ENCODE measurements around the gene VPS39.

- no peak for TF ChIP-seq POLR2A (IDR thresholded peaks at IDR 0.05; ENCODE audit: low read length)
- TF ChIP-seq, protein P1, sequence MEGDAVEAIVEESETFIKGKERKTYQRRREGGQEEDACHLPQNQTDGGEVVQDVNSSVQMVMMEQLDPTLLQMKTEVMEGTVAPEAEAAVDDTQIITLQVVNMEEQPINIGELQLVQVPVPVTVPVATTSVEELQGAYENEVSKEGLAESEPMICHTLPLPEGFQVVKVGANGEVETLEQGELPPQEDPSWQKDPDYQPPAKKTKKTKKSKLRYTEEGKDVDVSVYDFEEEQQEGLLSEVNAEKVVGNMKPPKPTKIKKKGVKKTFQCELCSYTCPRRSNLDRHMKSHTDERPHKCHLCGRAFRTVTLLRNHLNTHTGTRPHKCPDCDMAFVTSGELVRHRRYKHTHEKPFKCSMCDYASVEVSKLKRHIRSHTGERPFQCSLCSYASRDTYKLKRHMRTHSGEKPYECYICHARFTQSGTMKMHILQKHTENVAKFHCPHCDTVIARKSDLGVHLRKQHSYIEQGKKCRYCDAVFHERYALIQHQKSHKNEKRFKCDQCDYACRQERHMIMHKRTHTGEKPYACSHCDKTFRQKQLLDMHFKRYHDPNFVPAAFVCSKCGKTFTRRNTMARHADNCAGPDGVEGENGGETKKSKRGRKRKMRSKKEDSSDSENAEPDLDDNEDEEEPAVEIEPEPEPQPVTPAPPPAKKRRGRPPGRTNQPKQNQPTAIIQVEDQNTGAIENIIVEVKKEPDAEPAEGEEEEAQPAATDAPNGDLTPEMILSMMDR (IDR thresholded peaks at IDR 0.05), result no peak
- no peak for TF ChIP-seq RAD21 (conservative IDR thresholded peaks at IDR 0.05 in 1 of 2, IDR thresholded peaks at IDR 0.05 in 1 of 2)
- no peak for TF ChIP-seq NR3C1 (IDR thresholded peaks at IDR 0.05)
- no peak for TF ChIP-seq SMC3 (IDR thresholded peaks at IDR 0.05)
- no peak for TF ChIP-seq MAZ (IDR thresholded peaks at IDR 0.05; ENCODE audit: borderline replicate concordance, low read depth, low read length)
- TF ChIP-seq EP300 (IDR thresholded peaks at IDR 0.05), result no peak
- TF ChIP-seq FOSL2 (IDR thresholded peaks at IDR 0.05), result no peak
- TF ChIP-seq FOSL2 (CRISPR knock-in tag; IDR thresholded peaks at IDR 0.05), result no peak
- no peak for TF ChIP-seq RFX5 (IDR thresholded peaks at IDR 0.05)
- TF ChIP-seq, protein P2, sequence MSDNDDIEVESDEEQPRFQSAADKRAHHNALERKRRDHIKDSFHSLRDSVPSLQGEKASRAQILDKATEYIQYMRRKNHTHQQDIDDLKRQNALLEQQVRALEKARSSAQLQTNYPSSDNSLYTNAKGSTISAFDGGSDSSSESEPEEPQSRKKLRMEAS (IDR thresholded peaks at IDR 0.05), result no peak
- TF ChIP-seq TP53 (CRISPR knock-in tag; IDR thresholded peaks at IDR 0.05), result no peak
- no peak for TF ChIP-seq FOSB (CRISPR knock-in tag; IDR thresholded peaks at IDR 0.05)
- no peak for TF ChIP-seq CEBPB (IDR thresholded peaks at IDR 0.05)
- TF ChIP-seq REST (IDR thresholded peaks at IDR 0.05), result no peak
Measured at GRCh38 chr15:42226648-42227047, 18.5 kb upstream of the VPS39 start.
